K562 (cell line): ENCODE data around the gene ZDHHC17. TPM values are rescaled to one million over a fixed set of nuclear protein-coding genes. Genes with fewer than 3 reads are reported as not detected.
A peak's percentile ranks its signal among the peaks of the same experiment; 100 is the strongest.

Experiments used
- COPS2 ChIP-seq: fragments of 450-650 bp; conservative IDR thresholded peaks from 2 replicates; pipeline ENCODE4 v1.6.1; 2016; ENCODE audit warnings: mild to moderate bottlenecking, moderate library complexity
- ELF2 ChIP-seq: fragments of 250-450 bp; sonication (Bioruptor Pico); IDR thresholded peaks from 2 replicates; pipeline ENCODE4 v1.5.0; 2021; ENCODE audit warnings: mild to moderate bottlenecking
- ELF4 ChIP-seq: fragments of 450-650 bp; formaldehyde crosslinking; IDR thresholded peaks from 2 replicates; pipeline ENCODE4 v1.4.0; 2022; ENCODE audit warnings: missing genetic modification characterization
- ETV6 ChIP-seq, 3 experiments: fragments of 150-350 bp in 1 of 3; sonication (generic) in 1 of 3; formaldehyde crosslinking in 1 of 3; IDR thresholded peaks; 2 replicates each; pipeline versions ENCODE4 v1.6.1 to v1.8.0; 2014 to 2022; ENCODE audit warnings: borderline replicate concordance in 2 of 3, low read depth in 2 of 3, antibody characterized with exemption in 1 of 3, low read length in 1 of 3, mild to moderate bottlenecking in 1 of 3, missing genetic modification reagents in 1 of 3
- GABPB1 ChIP-seq: sonication (generic); formaldehyde crosslinking; IDR thresholded peaks from 2 replicates; pipeline ENCODE4 v1.8.0; 2022; ENCODE audit warnings: mild to moderate bottlenecking, missing genetic modification reagents
- KLF16 ChIP-seq: IDR thresholded peaks from 2 replicates; pipeline ENCODE4 v1.6.1; 2016; ENCODE audit warnings: antibody characterized with exemption
- MITF ChIP-seq: IDR thresholded peaks from 2 replicates; pipeline ENCODE4 v1.6.1; 2014; ENCODE audit warnings: antibody characterized with exemption
- POLR2AphosphoS5 ChIP-seq: IDR thresholded peaks from 2 replicates; pipeline ENCODE4 v1.6.1; 2011; ENCODE audit warnings: mild to moderate bottlenecking, low read depth, low read length, moderate library complexity; ENCODE audit not compliant: control insufficient read depth, insufficient read depth
- RERE ChIP-seq: sonication (generic); formaldehyde crosslinking; IDR thresholded peaks from 2 replicates; pipeline ENCODE4 v1.8.0; 2023; ENCODE audit warnings: missing genetic modification reagents, mild to moderate bottlenecking, borderline replicate concordance
- SRSF3 ChIP-seq: fragments of 200-400 bp; formaldehyde crosslinking; IDR thresholded peaks from 2 replicates; pipeline ENCODE4 v1.6.1; 2016; ENCODE audit warnings: mild to moderate bottlenecking, low read length, moderate library complexity; ENCODE audit not compliant: insufficient read depth
- STAT5B ChIP-seq: fragments of 250-450 bp; sonication (Bioruptor Pico); IDR thresholded peaks from 2 replicates; pipeline ENCODE4 v1.8.0; 2021; ENCODE audit warnings: mild to moderate bottlenecking, inconsistent platforms
- USF2 ChIP-seq: sonication (generic); formaldehyde crosslinking; IDR thresholded peaks from 2 replicates; pipeline ENCODE4 v1.5.0; 2020; ENCODE audit warnings: missing genetic modification reagents
- ZBTB43 ChIP-seq: sonication (generic); formaldehyde crosslinking; IDR thresholded peaks from 2 replicates; pipeline ENCODE4 v1.8.0; 2023; ENCODE audit warnings: mild to moderate bottlenecking, missing genetic modification reagents
- ZC3H4 ChIP-seq: sonication (generic); formaldehyde crosslinking; IDR thresholded peaks from 2 replicates; pipeline ENCODE4 v1.9.0; 2021; ENCODE audit warnings: missing genetic modification reagents, borderline replicate concordance
- ZNF3 ChIP-seq: fragments of 250-450 bp; sonication (Bioruptor Pico); IDR thresholded peaks from 2 replicates; pipeline ENCODE4 v1.5.0; 2021; ENCODE audit warnings: mild to moderate bottlenecking, moderate library complexity
- ZNF316 ChIP-seq: fragments of 450-650 bp; IDR thresholded peaks from 2 replicates; pipeline ENCODE4 v1.6.1; 2016
- ZNF444 ChIP-seq: fragments of 250-450 bp; sonication (Bioruptor Pico); IDR thresholded peaks from 2 replicates; pipeline ENCODE4 v1.4.0; 2020; ENCODE audit warnings: mild to moderate bottlenecking, moderate library complexity
- ZNF77 ChIP-seq: fragments of 250-450 bp; sonication (Bioruptor Pico); IDR thresholded peaks from 2 replicates; pipeline ENCODE4 v1.5.0; 2020
- ZSCAN29 ChIP-seq: fragments of 450-650 bp; IDR thresholded peaks from 2 replicates; pipeline ENCODE4 v1.6.1; 2017
- polyA plus RNA-seq, 8 experiments: library from polyadenylated mRNA; depleted of rRNA in 4 of 8; stranded (reverse) in 5 of 8; unstranded in 3 of 8; fragments of >200 nt; fragmentation: Nextera tagmentation in 2 of 8; fragmentation: Illumina TruSeq in 1 of 8; extraction: Ambion mirVana in 2 of 8; extraction: Trizol in 1 of 8; gene quantifications; 2 replicates each; pipeline versions ENCODE4 v1.2.1 to v1.2.3, GENCODE V29; 2011 to 2014; ENCODE audit warnings: inconsistent platforms in 1 of 8, missing spikeins in 1 of 8
- total RNA-seq, 7 experiments: library from RNA; depleted of rRNA in 6 of 7; stranded (reverse); fragments of >200 nt in 6 of 7; fragmentation: Illumina TruSeq in 2 of 7; extraction: Trizol in 2 of 7; gene quantifications; 2 replicates each; pipeline versions ENCODE4 v1.2.1 to v1.2.3, GENCODE V29; 2011 to 2021; ENCODE audit warnings: low replicate concordance in 1 of 7

The ZDHHC17 gene
- total and polyA plus RNA-seq, 9 of the 15 experiments (the other 6 are each of a cell fraction or from before 2014, with no cell fraction given), result 6.7 to 66.0 (median 27.5) TPM

- no peak for TF ChIP-seq USF2
- TF ChIP-seq STAT5B (CRISPR knock-in tag), result no peak
- no peak for TF ChIP-seq ETV6 (IDR thresholded peaks at IDR 0.05; ENCODE audit: borderline replicate concordance in 1 of 2, low read depth in 2 of 2, low read length in 1 of 2)
- no peak for TF ChIP-seq ETV6 (CRISPR knock-in tag; IDR thresholded peaks at IDR 0.05; ENCODE audit: borderline replicate concordance)
- peak; percentile 70 for TF ChIP-seq GABPB1 (CRISPR knock-in tag)
- TF ChIP-seq ZNF77 (CRISPR knock-in tag), result no peak
- TF ChIP-seq RERE (CRISPR knock-in tag), result no peak
- no peak for TF ChIP-seq SRSF3
- no peak for TF ChIP-seq ZNF3 (CRISPR knock-in tag)
- no peak for TF ChIP-seq ZSCAN29
- no peak for TF ChIP-seq ZNF444 (CRISPR knock-in tag)
- peak; percentile 67; the same call in 1 of the 2 replicates for TF ChIP-seq POLR2AphosphoS5
- no peak for TF ChIP-seq MITF
- TF ChIP-seq ZBTB43 (CRISPR knock-in tag), result no peak
- no peak for TF ChIP-seq ZC3H4 (CRISPR knock-in tag)
- 0 out of 2 replicates have a peak, but pooled peaks have one; percentile 10 for TF ChIP-seq KLF16
- no peak for TF ChIP-seq ELF4 (CRISPR knock-in tag)
- no peak for TF ChIP-seq COPS2
- no peak for TF ChIP-seq ELF2 (CRISPR knock-in tag)
- TF ChIP-seq ZNF316, result no peak
Observed at GRCh38 chr12:76763746-76764675, at the start of gene ZDHHC17 (continued).
